Stimulated activated CD4-positive, alpha-beta T cell treated with anti-CD3 and anti-CD28 coated beads, Interleukin-15, amount 100 ng/mL, for 48 hours (primary cell): ENCODE results near the gene DNAJC5.

Source experiments
- DNase-seq, 2 donors: peaks; one replicate each; pipeline ENCODE4 v3.0.0-alpha.2; 2020; ENCODE audit warnings: low read depth in 2 of 2

DNAJC5 gene

GRCh38 chr20:63884506-63885263, 10.2 kb upstream of the DNAJC5 start:
- DNase-seq, result no peak

- no peak for DNase-seq
Observed at GRCh38 chr20:63885264-63886053, 9.5 kb upstream of the DNAJC5 start.

- DNase-seq, result no peak
Observed at GRCh38 chr20:63886054-63886419, 8.9 kb upstream of the DNAJC5 start.

- DNase-seq, result no peak
Observed at GRCh38 chr20:63886921-63887320, 8.0 kb upstream of the DNAJC5 start.

- DNase-seq, result no peak
Observed at GRCh38 chr20:63889241-63890200, 5.4 kb upstream of the DNAJC5 start.

GRCh38 chr20:63890201-63890576, 4.7 kb upstream of the DNAJC5 start:
- DNase-seq, result no peak

- no peak for DNase-seq
Observed at GRCh38 chr20:63890616-63891015, 4.3 kb upstream of the DNAJC5 start.

- no peak for DNase-seq
Observed at GRCh38 chr20:63891061-63892002, 3.6 kb upstream of the DNAJC5 start.

- no peak for DNase-seq
Observed at GRCh38 chr20:63892402-63892801, 2.5 kb upstream of the DNAJC5 start.

GRCh38 chr20:63893999-63894357, 948 bp upstream of the DNAJC5 start:
- no peak for DNase-seq

GRCh38 chr20:63895202-63895951, 451 bp downstream of the DNAJC5 start:
- no peak for DNase-seq

- DNase-seq, result no peak
Observed at GRCh38 chr20:63895952-63896263, 982 bp downstream of the DNAJC5 start.

- DNase-seq, result no peak
Observed at GRCh38 chr20:63896264-63897105, 1.6 kb downstream of the DNAJC5 start.

- no peak for DNase-seq
Observed at GRCh38 chr20:63897978-63898561, 3.1 kb downstream of the DNAJC5 start.

GRCh38 chr20:63898882-63899558, 4.1 kb downstream of the DNAJC5 start:
- no peak for DNase-seq

GRCh38 chr20:63900413-63900812, 5.5 kb downstream of the DNAJC5 start:
- no peak for DNase-seq

GRCh38 chr20:63903796-63904561, 9.1 kb downstream of the DNAJC5 start:
- no peak for DNase-seq
